Endometrium (tissue), 2 donors: ENCODE results near the gene PROX1.

Experiments used
- FAIRE-seq: peaks from 2 replicates; lab custom pipeline; 2012; peaks lifted over from hg19 to GRCh38; lab: Jason Lieb, UNC
- donor health status: control.
- donor health status: control.

Gene PROX1

DNA sequence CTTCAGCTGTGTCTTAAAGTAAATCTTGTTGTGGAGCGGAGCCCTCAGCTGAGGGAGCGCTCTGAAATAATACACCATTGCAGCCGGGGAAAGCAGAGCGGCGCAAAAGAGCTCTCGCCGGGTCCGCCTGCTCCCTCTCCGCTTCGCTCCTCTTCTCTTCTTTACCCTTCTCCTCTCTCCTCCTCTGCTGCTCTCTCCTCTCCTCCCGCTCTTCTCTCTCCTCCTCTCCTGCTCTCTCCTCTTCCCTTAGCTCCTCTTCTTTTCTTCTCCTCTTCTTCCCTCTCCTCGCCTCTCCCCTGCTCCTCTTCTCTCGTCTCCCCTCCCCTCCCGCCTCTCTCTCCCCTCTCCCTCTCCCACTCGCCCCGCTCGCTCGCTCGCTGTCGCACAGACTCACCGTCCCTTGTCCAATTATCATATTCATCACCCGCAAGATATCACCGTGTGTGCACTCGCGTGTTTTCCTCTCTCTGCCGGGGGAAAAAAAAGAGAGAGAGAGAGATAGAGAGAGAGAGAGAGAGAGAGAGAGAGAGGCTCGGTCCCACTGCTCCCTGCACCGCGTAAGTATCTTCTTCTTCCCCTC, at the start of gene PROX1:
Gene PROX1, plus strand, starts transcription at position 47 of the 580 bp plus-strand sequence. CDS start 8,563 bp downstream, outside the sequence.
- FAIRE-seq, result peak; percentile 84

DNA sequence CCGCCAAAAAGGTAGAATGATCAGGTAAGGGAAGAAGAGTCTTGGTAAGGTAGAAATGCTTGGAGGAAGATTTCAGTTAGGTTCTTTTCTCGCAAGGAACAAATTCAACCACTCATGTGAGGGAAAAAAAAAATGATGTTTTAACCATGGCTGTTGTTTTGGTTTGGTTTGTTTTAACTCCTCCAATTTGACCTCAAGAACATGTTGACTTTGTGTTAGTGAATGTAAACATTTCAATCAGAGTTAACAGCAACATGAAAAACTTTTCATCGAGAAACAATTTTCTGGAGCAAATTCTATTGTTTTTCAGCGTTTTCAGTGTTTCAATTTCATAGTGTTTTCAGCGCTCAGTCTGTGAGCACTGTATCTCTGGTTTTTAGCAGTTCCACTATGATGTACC, 49.0 kb upstream of the PROX1 start:
- FAIRE-seq, result no peak

GRCh38 chr1:213939888-213940287, 47.9 kb upstream of the PROX1 start:
- no peak for FAIRE-seq

DNA sequence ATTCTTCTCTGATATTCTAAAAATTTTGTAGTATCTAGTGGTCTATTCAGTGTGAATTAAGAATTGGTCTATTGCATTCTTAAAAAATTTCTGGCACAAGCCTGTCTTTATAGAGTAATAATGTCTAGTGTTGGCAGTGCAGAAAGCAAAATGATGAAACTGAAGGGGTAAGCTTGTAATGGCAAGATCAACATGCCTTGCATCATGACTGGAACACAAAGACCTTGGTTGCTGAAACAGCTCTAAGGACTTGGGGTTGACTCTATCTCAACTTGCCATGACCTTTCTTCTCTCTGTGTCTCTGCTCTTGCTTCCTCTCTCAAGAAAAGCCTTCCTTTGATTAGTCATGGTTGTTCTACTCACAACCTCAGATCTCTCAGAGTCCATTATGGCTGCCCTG, 46.8 kb upstream of the PROX1 start:
- no peak for FAIRE-seq

GRCh38 chr1:213942061-213942460, 45.7 kb upstream of the PROX1 start:
- no peak for FAIRE-seq

GRCh38 chr1:213947200-213947801, 40.5 kb upstream of the PROX1 start:
- no peak for FAIRE-seq

- FAIRE-seq, result no peak
Measured at GRCh38 chr1:213951876-213952275, 35.9 kb upstream of the PROX1 start.

DNA sequence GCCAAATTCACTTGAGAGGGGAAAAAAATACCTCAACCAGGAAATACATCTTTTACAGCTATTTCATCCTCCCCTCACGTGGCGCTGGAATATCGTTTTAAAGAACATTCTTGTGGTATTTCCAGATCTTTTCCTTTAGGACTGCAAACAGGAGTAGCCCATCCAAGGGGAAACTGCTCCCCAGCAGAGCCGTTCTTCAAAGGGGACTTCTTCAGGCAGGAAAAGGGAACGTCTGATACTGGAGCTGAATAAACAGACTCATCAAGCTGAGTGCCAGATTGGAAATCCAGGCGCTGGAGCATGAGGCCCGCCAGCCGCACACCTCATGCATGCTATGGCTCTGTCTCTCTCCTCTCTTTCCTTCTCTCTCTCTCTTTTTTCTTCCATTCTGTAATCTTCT, 34.0 kb upstream of the PROX1 start:
- no peak for FAIRE-seq

DNA sequence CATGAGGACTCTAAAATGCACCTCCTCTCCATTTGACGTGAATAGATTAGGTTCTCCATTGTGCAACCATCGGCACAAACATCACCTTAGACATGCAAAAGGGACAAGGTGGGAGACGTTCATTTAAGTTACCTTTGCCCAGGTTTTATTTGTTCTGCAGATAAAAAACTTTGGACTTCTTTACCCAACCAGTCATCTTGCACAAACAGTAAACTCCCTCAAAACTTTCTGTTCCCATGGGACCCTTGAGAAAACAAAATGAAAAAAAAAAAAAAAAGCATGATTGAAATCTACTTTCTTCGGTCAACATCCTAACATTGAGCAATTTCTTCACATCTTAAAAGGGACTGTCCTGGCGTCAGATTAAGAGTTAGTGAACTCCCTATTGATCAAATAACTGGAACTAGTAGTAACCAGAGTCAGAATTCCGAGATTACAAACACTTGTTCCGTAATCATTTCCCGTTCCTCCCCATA, 31.4 kb upstream of the PROX1 start:
- no peak for FAIRE-seq

GRCh38 chr1:213958346-213958745, 29.4 kb upstream of the PROX1 start:
- no peak for FAIRE-seq

DNA sequence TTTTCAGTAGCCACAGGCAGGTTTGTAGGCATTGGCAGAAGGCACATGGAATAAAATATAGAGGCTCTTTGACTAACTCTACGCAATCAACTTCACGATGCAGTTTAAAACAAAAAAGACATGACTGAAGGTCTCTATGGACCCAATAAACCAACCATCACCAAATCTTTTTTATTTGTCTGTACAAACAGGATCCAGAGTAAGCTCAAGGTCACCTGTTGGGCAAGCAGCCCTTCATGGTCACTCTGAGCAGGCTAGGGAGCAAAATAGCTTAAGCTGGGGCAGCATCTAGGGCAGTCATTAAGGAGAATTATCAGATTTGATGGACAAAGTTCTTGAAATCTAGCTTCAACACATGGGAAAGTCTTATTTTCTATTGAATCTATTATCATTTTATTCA, 26.8 kb upstream of the PROX1 start:
- no peak for FAIRE-seq

DNA sequence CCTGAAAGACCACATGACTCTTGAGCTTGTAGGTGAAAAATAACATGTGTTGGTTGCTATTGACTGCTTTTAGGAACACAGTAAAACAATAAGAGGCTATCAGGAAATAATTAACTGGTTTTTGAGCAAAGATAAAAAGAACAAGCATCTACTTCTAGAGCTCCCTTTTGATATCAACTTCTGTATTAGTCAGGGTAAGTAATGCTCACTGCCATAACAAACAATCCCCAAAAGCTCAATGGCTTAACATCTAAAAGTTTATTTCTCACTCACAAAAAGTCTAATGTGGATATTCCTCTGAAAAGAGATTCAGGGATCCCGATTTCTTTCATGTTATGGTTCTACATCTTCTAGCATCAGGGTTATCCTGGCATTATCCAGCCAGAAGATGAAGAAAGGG, 25.3 kb upstream of the PROX1 start:
- no peak for FAIRE-seq

DNA sequence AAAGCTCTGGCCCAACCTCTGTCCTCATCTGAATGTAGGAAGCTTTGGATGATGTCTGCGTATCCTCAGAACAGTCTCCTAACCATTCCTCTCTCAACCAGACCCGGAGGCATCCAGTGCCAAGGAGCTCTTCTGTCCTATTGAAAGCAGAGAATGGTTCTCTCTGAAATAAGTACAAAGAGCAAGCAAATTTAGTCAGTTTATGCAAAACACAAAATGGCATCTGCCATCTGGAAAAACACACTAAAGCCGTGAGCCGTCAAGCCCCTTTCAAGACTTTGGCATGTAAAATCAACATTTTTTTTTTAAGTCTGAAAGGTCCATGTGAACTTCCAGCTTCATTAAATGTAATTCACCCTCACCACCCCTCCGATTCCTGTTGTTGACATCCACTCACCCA, 21.7 kb upstream of the PROX1 start:
- FAIRE-seq, result no peak

- FAIRE-seq, result no peak
Measured at GRCh38 chr1:213968146-213968825, 19.5 kb upstream of the PROX1 start.

- FAIRE-seq, result no peak
Measured at GRCh38 chr1:213969958-213970555, 17.7 kb upstream of the PROX1 start.

DNA sequence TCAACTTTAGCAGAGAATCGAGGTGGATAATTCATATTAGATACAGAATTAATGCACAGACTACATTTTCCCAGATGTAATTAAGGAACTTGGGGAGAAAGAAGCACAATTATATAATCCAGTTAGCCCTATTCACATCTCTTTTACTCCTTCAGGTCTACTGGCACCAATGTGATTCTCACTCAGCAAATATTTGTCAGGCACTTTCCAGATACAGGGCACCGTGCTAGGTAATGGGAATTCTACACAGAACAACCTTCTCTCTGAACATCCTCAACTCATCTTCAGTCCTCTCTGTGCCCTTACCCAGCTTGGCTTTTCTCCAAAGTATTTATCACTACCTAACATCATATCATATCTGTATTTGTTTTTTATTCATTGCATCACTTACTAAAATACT, 15.6 kb upstream of the PROX1 start:
- no peak for FAIRE-seq

DNA sequence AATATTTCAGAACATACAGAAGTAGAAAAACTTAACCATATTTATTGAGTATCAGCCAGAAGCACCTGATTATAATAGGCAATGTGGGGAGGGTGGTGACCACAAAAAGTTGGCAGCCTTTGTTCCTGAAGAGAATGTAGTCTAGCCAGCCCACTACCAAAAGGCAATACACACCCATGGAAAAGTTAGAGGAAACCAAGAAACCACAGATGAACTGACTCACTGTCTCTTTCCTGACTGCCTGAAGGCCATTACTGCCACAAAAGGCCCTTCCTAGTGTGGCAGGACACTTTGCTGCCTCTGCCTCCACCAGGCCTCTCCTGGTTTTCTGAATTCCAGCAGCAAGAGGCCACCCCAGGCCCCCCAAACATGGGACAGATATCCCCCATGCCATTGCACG, 14.6 kb upstream of the PROX1 start:
- FAIRE-seq, result no peak

GRCh38 chr1:213976665-213977485, 10.9 kb upstream of the PROX1 start:
- no peak for FAIRE-seq

DNA sequence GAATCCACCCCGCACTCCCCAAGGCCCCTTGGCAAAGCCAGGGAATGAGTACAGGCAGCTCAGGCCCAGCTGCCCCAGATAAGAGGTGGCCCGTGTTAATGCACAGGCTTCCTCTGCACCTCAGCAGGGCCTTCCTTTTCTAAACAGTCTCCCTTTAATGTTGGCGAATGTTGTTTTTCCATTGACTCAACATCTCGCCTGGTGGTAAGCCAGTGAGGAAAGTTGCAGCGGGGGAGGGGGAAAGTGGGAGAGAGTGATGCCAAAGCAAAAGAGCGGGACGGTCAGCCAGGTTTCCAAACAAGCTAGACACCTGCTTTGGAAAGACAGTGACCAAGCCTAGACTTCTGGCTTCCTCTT, 10.3 kb upstream of the PROX1 start:
- no peak for FAIRE-seq

GRCh38 chr1:213977909-213978308, 9.9 kb upstream of the PROX1 start:
- no peak for FAIRE-seq

GRCh38 chr1:213979751-213980586, 7.8 kb upstream of the PROX1 start:
- no peak for FAIRE-seq

DNA sequence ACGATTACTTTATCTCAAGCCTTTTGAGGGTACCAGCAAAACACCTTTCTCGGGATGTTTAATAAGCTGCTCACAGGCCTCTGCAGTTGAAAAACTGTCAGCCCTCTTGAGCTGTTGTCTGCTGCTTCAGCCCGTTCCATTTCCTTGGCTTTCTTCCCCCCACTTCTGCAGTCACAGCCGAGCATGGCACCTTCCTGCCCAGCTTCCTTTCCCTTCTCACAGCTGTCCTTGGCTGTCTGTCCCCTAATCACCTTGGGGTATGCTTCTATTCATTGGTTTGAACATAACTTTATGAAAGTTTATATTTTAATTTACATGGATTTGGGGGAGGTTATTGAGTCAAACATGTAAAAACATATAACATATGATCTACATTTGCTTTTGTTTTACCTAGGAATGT, 6.9 kb upstream of the PROX1 start:
- FAIRE-seq, result no peak
